ENCODE data around the gene MPP7. TPM values are rescaled to one million over a fixed set of nuclear protein-coding genes. Genes with fewer than 3 reads are reported as not detected.

The MPP7 gene
- total RNA-seq, 2 donors from 2014 or later: 16.3 to 28.1 TPM

- H3K4me3 Mint-ChIP-seq: peak overlapping the region; percentile 66 to 75
- no peaks in the 10 kb centered on the region for H3K9me3 Mint-ChIP-seq
- no peak overlapping the region for H3K27ac Mint-ChIP-seq
- ATAC-seq (replicated peaks in 1 of 2): no peak
- H3K4me1 Mint-ChIP-seq (ENCODE audit: low read depth): peaks cover 89% of the 10 kb centered on the region
- DNase-seq: peak in 1 of 2 donors; percentile 12
- no peaks in the 10 kb centered on the region for H3K36me3 Mint-ChIP-seq (ENCODE audit: insufficient read depth in 2 of 2)
- H3K27me3 Mint-ChIP-seq (ENCODE audit: low read depth): no peaks in the 10 kb centered on the region
Observed at GRCh38 chr10:28298951-28299350, 3.9 kb downstream of the MPP7 start.

GRCh38 chr10:28296023-28296422 lies 6.8 kb downstream of the MPP7 start:
- H3K27me3 Mint-ChIP-seq (ENCODE audit: low read depth): no peaks in the 10 kb centered on the region
- DNase-seq (no peak), ATAC-seq (replicated peaks in 1 of 2) (no peak)
- peaks cover 94% of the 10 kb centered on the region for H3K4me1 Mint-ChIP-seq (ENCODE audit: low read depth)
- H3K36me3 Mint-ChIP-seq (ENCODE audit: insufficient read depth in 2 of 2): no peaks in the 10 kb centered on the region
- H3K27ac Mint-ChIP-seq: peak overlapping the region; percentile 16
- no peaks in the 10 kb centered on the region for H3K9me3 Mint-ChIP-seq
- peak overlapping the region in 1 of 2 donors; percentile 19 for H3K4me3 Mint-ChIP-seq

- no peak overlapping the region for H3K4me3 Mint-ChIP-seq
- peaks cover 93% of the 10 kb centered on the region for H3K4me1 Mint-ChIP-seq (ENCODE audit: low read depth)
- H3K9me3 Mint-ChIP-seq: no peaks in the 10 kb centered on the region
- ATAC-seq (replicated peaks in 1 of 2): no peak
- no peaks in the 10 kb centered on the region for H3K27me3 Mint-ChIP-seq (ENCODE audit: low read depth)
- no peak overlapping the region for H3K27ac Mint-ChIP-seq
- no peak for DNase-seq
- H3K36me3 Mint-ChIP-seq (ENCODE audit: insufficient read depth in 2 of 2): no peaks in the 10 kb centered on the region
Observed at GRCh38 chr10:28295336-28295735, 7.5 kb downstream of the MPP7 start.

GRCh38 chr10:28294809-28295208 lies 8.1 kb downstream of the MPP7 start:
- H3K27ac Mint-ChIP-seq: no peak overlapping the region
- H3K4me1 Mint-ChIP-seq (ENCODE audit: low read depth): peaks cover 88% of the 10 kb centered on the region
- ATAC-seq (replicated peaks in 1 of 2): no peak
- H3K9me3 Mint-ChIP-seq: no peaks in the 10 kb centered on the region
- no peaks in the 10 kb centered on the region for H3K36me3 Mint-ChIP-seq (ENCODE audit: insufficient read depth in 2 of 2)
- no peak overlapping the region for H3K4me3 Mint-ChIP-seq
- no peak for DNase-seq
- no peaks in the 10 kb centered on the region for H3K27me3 Mint-ChIP-seq (ENCODE audit: low read depth)

- ATAC-seq (replicated peaks in 1 of 2) (no peak), DNase-seq (no peak)
- no peaks in the 10 kb centered on the region for H3K36me3 Mint-ChIP-seq (ENCODE audit: insufficient read depth in 2 of 2)
- H3K4me1 Mint-ChIP-seq (ENCODE audit: low read depth): peaks cover 82% of the 10 kb centered on the region
- no peak overlapping the region for H3K27ac Mint-ChIP-seq
- H3K4me3 Mint-ChIP-seq: peak overlapping the region; percentile 38 to 85
- H3K9me3 Mint-ChIP-seq: no peaks in the 10 kb centered on the region
- H3K27me3 Mint-ChIP-seq (ENCODE audit: low read depth): no peaks in the 10 kb centered on the region
Observed at GRCh38 chr10:28294169-28294532, 8.7 kb downstream of the MPP7 start.

GRCh38 chr10:28293236-28294168 lies 9.4 kb downstream of the MPP7 start:
- Mint-ChIP-seq H3K27me3 (ENCODE audit: low read depth) (no peaks in the 10 kb centered on the region), H3K27ac (peak overlapping the region; percentile 98), H3K4me1 (ENCODE audit: low read depth) (peaks cover 75% of the 10 kb centered on the region), H3K36me3 (ENCODE audit: insufficient read depth in 2 of 2) (no peaks in the 10 kb centered on the region), H3K4me3 (peak overlapping the region; percentile 42 to 85), H3K9me3 (no peaks in the 10 kb centered on the region)
- DNase-seq (no peak), ATAC-seq (replicated peaks in 1 of 2) (no peak)

- Mint-ChIP-seq H3K4me3 (peak overlapping the region; percentile 63 to 85), H3K27ac (peak overlapping the region; percentile 98), H3K4me1 (ENCODE audit: low read depth) (peaks cover 67% of the 10 kb centered on the region), H3K36me3 (ENCODE audit: insufficient read depth in 2 of 2) (no peaks in the 10 kb centered on the region), H3K27me3 (ENCODE audit: low read depth) (no peaks in the 10 kb centered on the region), H3K9me3 (no peaks in the 10 kb centered on the region)
- ATAC-seq (replicated peaks in 1 of 2) (peak; percentile 99), DNase-seq (peak; percentile 52 to 71)
Observed at GRCh38 chr10:28291881-28292297, 11.0 kb downstream of the MPP7 start.

- Mint-ChIP-seq H3K36me3 (ENCODE audit: insufficient read depth in 2 of 2) (no peaks in the 10 kb centered on the region), H3K9me3 (no peaks in the 10 kb centered on the region), H3K27ac (no peak overlapping the region), H3K27me3 (ENCODE audit: low read depth) (no peaks in the 10 kb centered on the region), H3K4me3 (no peak overlapping the region), H3K4me1 (ENCODE audit: low read depth) (peaks cover 46% of the 10 kb centered on the region)
- no peak for DNase-seq
- no peak for ATAC-seq (replicated peaks in 1 of 2)
Observed at GRCh38 chr10:28285816-28286215, 17.0 kb downstream of the MPP7 start.

GRCh38 chr10:28284126-28284525 lies 18.7 kb downstream of the MPP7 start:
- DNase-seq (no peak), ATAC-seq (replicated peaks in 1 of 2) (no peak)
- peaks cover 46% of the 10 kb centered on the region for H3K4me1 Mint-ChIP-seq (ENCODE audit: low read depth)
- H3K27me3 Mint-ChIP-seq (ENCODE audit: low read depth): no peaks in the 10 kb centered on the region
- H3K4me3 Mint-ChIP-seq: no peak overlapping the region
- peak overlapping the region; percentile 58 for H3K27ac Mint-ChIP-seq
- no peaks in the 10 kb centered on the region for H3K36me3 Mint-ChIP-seq (ENCODE audit: insufficient read depth in 2 of 2)
- H3K9me3 Mint-ChIP-seq: no peaks in the 10 kb centered on the region

GRCh38 chr10:28283251-28283650 lies 19.6 kb downstream of the MPP7 start:
- Mint-ChIP-seq H3K27ac (no peak overlapping the region), H3K27me3 (ENCODE audit: low read depth) (no peaks in the 10 kb centered on the region), H3K36me3 (ENCODE audit: insufficient read depth in 2 of 2) (no peaks in the 10 kb centered on the region), H3K9me3 (no peaks in the 10 kb centered on the region), H3K4me3 (no peak overlapping the region), H3K4me1 (ENCODE audit: low read depth) (peaks cover 44% of the 10 kb centered on the region)
- ATAC-seq (replicated peaks in 1 of 2) (no peak), DNase-seq (no peak)

GRCh38 chr10:28282336-28282735 lies 20.5 kb downstream of the MPP7 start:
- no peak for DNase-seq
- H3K36me3 Mint-ChIP-seq (ENCODE audit: insufficient read depth in 2 of 2): no peaks in the 10 kb centered on the region
- H3K9me3 Mint-ChIP-seq: no peaks in the 10 kb centered on the region
- ATAC-seq (replicated peaks in 1 of 2): no peak
- no peaks in the 10 kb centered on the region for H3K27me3 Mint-ChIP-seq (ENCODE audit: low read depth)
- H3K4me3 Mint-ChIP-seq: no peak overlapping the region
- no peak overlapping the region for H3K27ac Mint-ChIP-seq
- peaks cover 38% of the 10 kb centered on the region for H3K4me1 Mint-ChIP-seq (ENCODE audit: low read depth)

GRCh38 chr10:28281726-28282315 lies 21.0 kb downstream of the MPP7 start:
- Mint-ChIP-seq H3K36me3 (ENCODE audit: insufficient read depth in 2 of 2) (no peaks in the 10 kb centered on the region), H3K4me1 (ENCODE audit: low read depth) (peaks cover 38% of the 10 kb centered on the region), H3K27ac (no peak overlapping the region), H3K4me3 (no peak overlapping the region), H3K27me3 (ENCODE audit: low read depth) (no peaks in the 10 kb centered on the region), H3K9me3 (no peaks in the 10 kb centered on the region)
- DNase-seq: no peak
- no peak for ATAC-seq (replicated peaks in 1 of 2)

GRCh38 chr10:28280652-28281051 lies 22.2 kb downstream of the MPP7 start:
- ATAC-seq (replicated peaks in 1 of 2): no peak
- Mint-ChIP-seq H3K27me3 (ENCODE audit: low read depth) (no peaks in the 10 kb centered on the region), H3K4me1 (ENCODE audit: low read depth) (peaks cover 39% of the 10 kb centered on the region), H3K4me3 (no peak overlapping the region), H3K9me3 (no peaks in the 10 kb centered on the region), H3K36me3 (ENCODE audit: insufficient read depth in 2 of 2) (no peaks in the 10 kb centered on the region), H3K27ac (no peak overlapping the region)
- no peak for DNase-seq
